ENCODE results near the gene APH1B. TPM values are rescaled to one million over a fixed set of nuclear protein-coding genes. Genes with fewer than 3 reads are reported as not detected.

The APH1B gene
- polyA plus RNA-seq, 3 donors, result 15.7 to 19.9 (median 17.6) TPM

GRCh38 chr15:63349621-63350020 is 72.2 kb downstream of the APH1B start:
- DNase-seq, result no peak

DNA sequence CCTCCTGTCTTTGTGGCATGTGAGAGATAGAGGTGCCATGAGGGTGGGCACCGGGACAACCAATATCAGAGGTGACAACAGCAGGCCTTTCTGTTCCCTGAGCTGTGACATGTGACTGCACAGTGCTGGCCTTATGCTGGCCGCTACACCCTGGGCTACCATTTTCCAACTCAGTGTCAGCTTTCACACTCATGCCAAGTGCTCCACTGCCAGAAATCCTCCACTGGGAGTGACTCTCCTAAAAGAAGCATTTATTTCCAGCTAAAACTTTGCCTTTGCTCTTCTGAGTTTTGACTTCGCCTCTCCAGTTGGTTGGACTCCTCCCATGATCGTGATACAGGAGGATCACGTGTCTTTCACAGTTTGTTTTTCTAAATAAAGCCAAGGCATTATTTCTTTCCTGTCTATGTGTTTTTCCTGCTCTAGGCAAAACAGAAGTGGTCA is 72.8 kb downstream of the APH1B start:
- no peak for DNase-seq

DNA sequence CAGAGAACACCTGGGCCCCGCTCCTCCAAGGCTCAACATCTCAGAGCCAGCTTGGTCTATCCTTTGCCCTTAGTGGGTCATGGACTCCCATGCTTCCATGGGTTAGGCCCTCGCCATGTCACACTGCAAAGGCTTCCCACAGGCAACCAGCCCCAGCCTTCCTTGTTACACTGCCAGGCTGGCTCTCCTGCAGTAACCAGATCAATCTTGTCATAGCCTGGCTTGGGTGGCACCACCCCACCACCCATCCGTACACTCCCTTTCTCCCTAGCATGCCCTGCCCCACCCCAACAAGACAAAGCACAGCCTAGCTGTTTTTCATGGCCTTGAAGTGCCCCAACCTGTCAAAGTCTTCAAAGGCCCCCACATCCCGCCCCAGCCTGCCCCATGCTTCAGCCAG is 73.8 kb downstream of the APH1B start:
- DNase-seq, result no peak

- no peak for DNase-seq
These were observed 75.4 kb downstream of the APH1B start for GRCh38 chr15:63352808-63353207.

DNA sequence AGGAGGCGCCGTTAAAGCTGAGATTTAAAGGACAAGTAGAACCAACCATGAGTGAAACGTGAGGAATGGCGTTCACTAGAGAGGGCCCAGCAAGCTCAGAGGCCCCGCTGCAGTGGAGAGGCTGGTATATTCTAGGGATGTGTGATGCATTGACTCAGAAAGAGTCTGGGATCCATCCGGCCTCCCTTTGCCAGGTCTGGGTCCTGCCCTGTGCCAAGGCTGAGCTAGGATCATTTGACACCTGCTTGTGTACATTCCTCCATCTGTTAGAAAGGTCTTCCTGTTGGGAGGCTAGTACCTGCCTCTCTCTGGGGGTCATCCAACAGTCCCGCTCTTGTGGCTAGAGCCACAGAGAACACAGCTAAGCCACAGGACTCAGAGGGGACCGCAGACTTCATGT is 75.9 kb downstream of the APH1B start:
- DNase-seq, result no peak

DNA sequence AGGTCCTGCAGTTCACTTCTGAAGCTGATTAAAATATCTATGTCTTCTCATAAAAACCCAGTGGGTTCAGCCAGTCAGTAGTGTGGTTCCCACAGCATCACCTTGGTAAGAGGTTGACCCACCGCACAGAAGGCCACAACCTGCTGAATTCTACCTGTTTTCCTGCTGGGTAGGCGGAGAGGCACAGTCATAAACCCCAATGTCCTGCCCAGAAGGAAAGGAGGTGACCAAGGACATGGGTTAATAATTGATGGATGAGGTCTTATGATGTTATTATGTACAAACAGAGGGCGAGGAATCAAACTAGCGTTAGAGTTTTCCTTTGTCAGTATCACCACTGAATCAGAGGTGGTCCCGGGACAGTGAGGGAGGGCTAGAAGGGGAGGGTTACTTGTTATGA is 76.5 kb downstream of the APH1B start:
- DNase-seq, result no peak

DNA sequence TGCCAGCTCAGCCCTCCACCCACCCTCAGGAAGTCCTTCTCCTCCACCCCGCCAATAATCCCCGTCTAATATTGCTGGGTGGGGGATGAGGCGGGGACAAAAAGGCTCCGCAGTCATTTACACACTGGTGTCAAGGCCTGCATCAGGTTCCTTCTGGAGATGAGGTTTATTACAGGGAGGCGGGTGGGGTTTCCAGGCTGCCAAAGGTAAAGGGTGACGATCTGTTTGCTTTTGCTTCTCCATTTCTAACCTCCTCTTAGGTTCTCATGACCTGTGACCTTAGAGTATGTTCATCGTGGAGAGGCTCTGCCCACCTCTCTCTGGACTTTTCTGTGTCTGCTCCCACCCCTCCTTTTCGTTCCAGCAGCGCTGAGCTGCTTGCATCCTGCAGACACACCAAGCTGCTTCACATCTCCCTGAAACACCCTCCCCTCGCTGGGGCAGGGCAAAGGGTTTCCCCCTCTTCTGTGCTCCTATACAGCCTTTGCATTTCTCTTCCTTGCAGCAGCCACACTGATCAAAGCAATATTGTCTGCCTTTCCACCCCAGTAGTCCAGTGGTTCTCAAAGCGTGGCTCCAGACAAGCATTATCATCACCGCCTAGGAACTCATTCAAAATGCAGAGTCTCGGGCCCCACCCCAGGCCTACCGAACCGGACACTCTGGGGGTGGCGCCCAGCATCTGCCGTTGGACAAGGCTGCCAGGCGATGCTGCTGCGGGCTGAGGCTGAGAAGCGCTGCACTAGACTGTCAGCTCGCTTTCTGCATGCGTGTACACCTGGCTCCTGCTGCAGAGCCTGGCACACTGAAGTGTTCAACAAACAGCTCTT is 77.6 kb downstream of the APH1B start:
- peak; percentile 46 for DNase-seq

- no peak for DNase-seq
These were observed 79.7 kb downstream of the APH1B start for GRCh38 chr15:63357061-63357460.

DNA sequence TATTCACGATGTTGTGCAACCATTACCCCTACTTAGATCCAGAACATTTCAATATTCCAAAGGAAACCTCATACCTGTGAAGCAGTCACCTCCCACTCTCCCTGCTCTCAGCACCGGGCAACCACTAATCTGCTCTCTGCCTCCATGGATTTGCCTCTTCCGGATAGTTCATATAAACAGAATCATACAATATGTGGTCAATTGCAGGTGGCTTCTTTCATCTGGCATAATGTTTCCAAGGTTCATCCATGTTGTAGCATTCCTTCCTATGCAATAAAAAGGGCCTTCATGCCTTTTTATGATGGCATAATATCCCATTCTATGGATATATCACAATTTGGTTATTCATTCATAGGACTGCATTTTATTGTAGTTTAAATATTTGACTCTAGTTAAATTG is 80.3 kb downstream of the APH1B start:
- DNase-seq, result no peak

DNA sequence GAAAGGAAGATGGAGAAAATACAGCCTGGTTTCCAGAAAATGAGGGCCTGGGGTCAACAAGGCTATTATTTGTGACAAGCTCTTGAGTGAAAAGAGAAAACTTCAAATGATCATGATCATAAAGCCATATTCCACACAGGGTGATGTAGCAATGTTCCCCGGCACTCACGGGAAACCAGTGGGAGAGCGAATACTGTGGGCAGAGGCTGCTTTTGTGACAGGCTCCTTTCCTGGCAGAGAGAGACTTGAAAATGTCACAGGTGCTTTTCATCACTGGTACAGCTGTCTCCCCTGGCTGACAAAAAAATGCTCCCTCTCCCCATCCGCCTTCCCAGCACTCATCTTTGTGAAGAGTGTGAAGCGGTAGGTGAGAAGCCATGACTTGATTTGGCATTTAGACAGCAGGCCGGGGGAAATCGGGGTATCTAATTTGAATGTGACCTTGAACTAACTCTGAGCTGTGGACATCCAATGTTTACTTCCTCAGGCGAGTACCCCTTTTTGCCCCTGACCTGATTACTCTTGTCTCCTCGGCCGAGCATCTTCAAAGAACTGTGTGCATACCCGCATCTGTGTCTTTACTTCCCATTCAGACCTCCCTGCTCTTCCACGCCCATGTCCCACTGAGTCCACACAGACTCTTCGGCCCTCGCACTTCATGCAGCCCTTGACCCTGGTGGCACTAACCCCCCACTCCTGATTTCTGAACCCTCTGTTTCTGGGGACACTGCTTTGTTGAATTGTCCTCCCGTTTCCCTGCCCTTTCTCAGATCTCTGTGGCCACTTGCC is 81.0 kb downstream of the APH1B start:
- no peak for DNase-seq

Other genes starting within 250 kb of the APH1B start
- gene TPM1, start 234.9 kb upstream of the APH1B start, polyA plus RNA-seq (ENCODE audit: insufficient read length in 3 of 3), result 100 to 1,000 TPM; 455 to 624 (median 559) TPM
- 10 to 100 TPM; 17.0 to 19.3 (median 18.1) TPM for gene LACTB, start 155.7 kb upstream of the APH1B start, polyA plus RNA-seq (ENCODE audit: insufficient read length in 3 of 3)
- 10 to 100 TPM; 80.5 to 91.9 (median 82.9) TPM for gene RPS27L, start 120.1 kb upstream of the APH1B start, polyA plus RNA-seq (ENCODE audit: insufficient read length in 3 of 3)
- 10 to 100 TPM; 24.8 to 31.6 (median 29.3) TPM for gene RAB8B, start 88.0 kb upstream of the APH1B start, polyA plus RNA-seq (ENCODE audit: insufficient read length in 3 of 3)
- gene CA12, start 104.2 kb downstream of the APH1B start, polyA plus RNA-seq (ENCODE audit: insufficient read length in 3 of 3), result 100 to 1,000 TPM in 2 of 3 donors, 10 to 100 TPM in 1; 92.1 to 128 (median 123) TPM
- gene USP3, start 227.0 kb downstream of the APH1B start, polyA plus RNA-seq (ENCODE audit: insufficient read length in 3 of 3), result 10 to 100 TPM; 36.3 to 45.9 (median 40.2) TPM